Lower leg skin (tissue), 4 donors: ENCODE measurements around the gene MVP. TPM values are rescaled to one million over a fixed set of nuclear protein-coding genes. Genes with fewer than 3 reads are reported as not detected.
"Not testable (repeated sequence)": the region's sequence is repeated elsewhere in the genome, so short reads cannot be mapped to it uniquely, and the experiment has no call there.

Experiments
- DNase-seq, 2 donors: peaks; one replicate each; pipeline ENCODE4 v3.0.0-alpha.2; 2019; ENCODE audit warnings: low spot score in 2 of 2
- H3K4me3 ChIP-seq: fragments of 200-600 bp; sonication (generic); 2 replicates; pipeline ENCODE4 v1.5.1; 2017; ENCODE audit warnings: mild to moderate bottlenecking, low read depth; ENCODE audit not compliant: poor library complexity, severe bottlenecking
- CTCF ChIP-seq, 3 donors: fragments of 450-650 bp; IDR thresholded peaks; one replicate each; pipeline ENCODE4 v1.5.1; 2016; ENCODE audit warnings: antibody characterized with exemption in 3 of 3, mild to moderate bottlenecking in 3 of 3, moderate library complexity in 2 of 3
- POLR2A ChIP-seq, 2 donors: fragments of 450-650 bp; IDR thresholded peaks; one replicate each; pipeline ENCODE4 v1.6.1; 2016 to 2017; ENCODE audit warnings: antibody characterized with exemption in 2 of 2, mild to moderate bottlenecking in 1 of 2, moderate library complexity in 1 of 2
- WGBS, 2 donors: methylation state at CpG; one replicate each; pipeline ENCODE4 v1.1.5; 2018; 5-methylcytosine and 5-hydroxymethylcytosine counted together
- intact Hi-C: fragments of 100-400 bp; cut with DNase I; formaldehyde crosslinking; loops from one replicate; pipeline ENCODE4 v1.15.0; 2023; ENCODE audit warnings: low total_unique reads
- total RNA-seq, 4 donors: library from RNA; depleted of rRNA; stranded (reverse); fragments of >200 nt; gene quantifications; one replicate each; pipeline ENCODE4 v1.1.0, GENCODE V29; 2016

Gene MVP
- total RNA-seq, 4 donors from 2014 or later = 58.2 to 94.1 (median 70.4) TPM

GRCh38 chr16:29881050-29881449 lies 60.8 kb downstream of the MVP start:
- WGBS, 2 donors = 86 to 89% methylated on average over 3 of the region's 3 CpGs
- no peak for TF ChIP-seq POLR2A (IDR thresholded peaks at IDR 0.05)
- no peak for TF ChIP-seq CTCF (IDR thresholded peaks at IDR 0.05)
- no peak for DNase-seq
- no peak overlapping the region for H3K4me3 ChIP-seq
- intact Hi-C loops = no loop called here

- intact Hi-C loops = no loop called here
- TF ChIP-seq POLR2A (IDR thresholded peaks at IDR 0.05) (no peak), CTCF (IDR thresholded peaks at IDR 0.05) (no peak)
Observed at GRCh38 chr16:29883987-29884386, 63.7 kb downstream of the MVP start.

GRCh38 chr16:29889372-29889771 lies 69.1 kb downstream of the MVP start:
- DNase-seq, intact Hi-C loops, H3K4me3 ChIP-seq: not testable (repeated sequence)
- WGBS, 2 donors = 93 to 94% methylated on average over 3 of the region's 3 CpGs

More at GRCh38 chr16:29883987-29884386, 63.7 kb downstream of the MVP start:
- H3K4me3 ChIP-seq = no peak overlapping the region
- DNase-seq = no peak
- WGBS, 2 donors = 57 to 86% methylated on average over 6 of the region's 6 CpGs

- intact Hi-C loops = no loop called here
- WGBS, 2 donors = 63 to 71% methylated on average over 10 of the region's 10 CpGs
- TF ChIP-seq POLR2A (IDR thresholded peaks at IDR 0.05) (no peak), CTCF (IDR thresholded peaks at IDR 0.05) (no peak)
- H3K4me3 ChIP-seq = no peak overlapping the region
- no peak for DNase-seq
Observed at GRCh38 chr16:29891525-29892457, 71.5 kb downstream of the MVP start.

GRCh38 chr16:29892458-29892813 lies 72.2 kb downstream of the MVP start:
- intact Hi-C loops = no loop called here
- H3K4me3 ChIP-seq = no peak overlapping the region
- WGBS, 2 donors = 89 to 92% methylated on average over 6 of the region's 6 CpGs
- DNase-seq = no peak
- TF ChIP-seq CTCF (IDR thresholded peaks at IDR 0.05) (no peak), POLR2A (IDR thresholded peaks at IDR 0.05) (no peak)

GRCh38 chr16:29893553-29893952 lies 73.3 kb downstream of the MVP start:
- DNase-seq = no peak
- WGBS, 2 donors = 88 to 95% methylated on average over 3 of the region's 3 CpGs
- H3K4me3 ChIP-seq = no peak overlapping the region
- intact Hi-C loops = no loop called here
- no peak for TF ChIP-seq CTCF (IDR thresholded peaks at IDR 0.05)
- no peak for TF ChIP-seq POLR2A (IDR thresholded peaks at IDR 0.05)
